ENCODE results near the gene RAD51B.

The RAD51B gene

DNA sequence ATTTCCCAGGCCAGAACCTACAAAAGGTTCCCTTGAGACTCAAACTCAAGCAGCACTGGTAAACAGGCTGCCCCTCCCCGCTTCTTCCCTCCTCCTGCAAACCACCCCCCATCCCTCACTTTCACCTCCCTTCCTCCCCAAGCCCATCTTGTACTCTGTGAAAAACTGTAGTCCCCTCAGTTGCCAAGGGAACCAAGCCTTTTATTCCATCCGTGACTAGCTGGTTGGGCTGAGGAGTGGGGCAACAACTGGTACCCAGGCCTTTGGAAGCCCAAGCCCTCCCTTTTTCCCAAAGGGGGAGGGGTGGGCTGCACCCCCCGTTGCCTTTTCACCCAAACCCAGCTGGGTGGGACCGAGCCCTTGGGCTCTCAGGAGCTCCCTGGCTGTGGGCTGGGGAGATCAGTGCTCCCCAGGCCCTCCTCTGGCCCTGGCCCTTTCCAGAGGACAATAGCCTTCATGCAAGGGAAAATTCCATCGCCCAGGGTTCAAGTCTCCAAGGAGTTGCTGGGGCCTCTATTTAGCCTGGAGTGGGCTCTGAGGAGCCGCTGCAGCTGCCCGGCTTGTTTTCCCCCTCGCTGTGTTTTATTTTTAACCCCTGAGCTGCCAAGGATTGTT lies 911.3 kb downstream of the RAD51B start:
- TF ChIP-seq, protein P1, sequence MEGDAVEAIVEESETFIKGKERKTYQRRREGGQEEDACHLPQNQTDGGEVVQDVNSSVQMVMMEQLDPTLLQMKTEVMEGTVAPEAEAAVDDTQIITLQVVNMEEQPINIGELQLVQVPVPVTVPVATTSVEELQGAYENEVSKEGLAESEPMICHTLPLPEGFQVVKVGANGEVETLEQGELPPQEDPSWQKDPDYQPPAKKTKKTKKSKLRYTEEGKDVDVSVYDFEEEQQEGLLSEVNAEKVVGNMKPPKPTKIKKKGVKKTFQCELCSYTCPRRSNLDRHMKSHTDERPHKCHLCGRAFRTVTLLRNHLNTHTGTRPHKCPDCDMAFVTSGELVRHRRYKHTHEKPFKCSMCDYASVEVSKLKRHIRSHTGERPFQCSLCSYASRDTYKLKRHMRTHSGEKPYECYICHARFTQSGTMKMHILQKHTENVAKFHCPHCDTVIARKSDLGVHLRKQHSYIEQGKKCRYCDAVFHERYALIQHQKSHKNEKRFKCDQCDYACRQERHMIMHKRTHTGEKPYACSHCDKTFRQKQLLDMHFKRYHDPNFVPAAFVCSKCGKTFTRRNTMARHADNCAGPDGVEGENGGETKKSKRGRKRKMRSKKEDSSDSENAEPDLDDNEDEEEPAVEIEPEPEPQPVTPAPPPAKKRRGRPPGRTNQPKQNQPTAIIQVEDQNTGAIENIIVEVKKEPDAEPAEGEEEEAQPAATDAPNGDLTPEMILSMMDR (IDR thresholded peaks at IDR 0.05; ENCODE audit: insufficient read depth, low read length, poor library complexity, severe bottlenecking): no peak
- no peak for DNase-seq (ENCODE audit: extremely low read depth, insufficient read length)
- no peaks in the 10 kb centered on the region for H3K27me3 ChIP-seq (replicated peaks; ENCODE audit: control insufficient read depth, insufficient read depth, low read length)
- no peak overlapping the region for H3K4me3 ChIP-seq (replicated peaks; ENCODE audit: low read depth, low read length)
- H3K36me3 ChIP-seq (ENCODE audit: control insufficient read depth, insufficient read depth, low read length): no peaks in the 10 kb centered on the region

DNA sequence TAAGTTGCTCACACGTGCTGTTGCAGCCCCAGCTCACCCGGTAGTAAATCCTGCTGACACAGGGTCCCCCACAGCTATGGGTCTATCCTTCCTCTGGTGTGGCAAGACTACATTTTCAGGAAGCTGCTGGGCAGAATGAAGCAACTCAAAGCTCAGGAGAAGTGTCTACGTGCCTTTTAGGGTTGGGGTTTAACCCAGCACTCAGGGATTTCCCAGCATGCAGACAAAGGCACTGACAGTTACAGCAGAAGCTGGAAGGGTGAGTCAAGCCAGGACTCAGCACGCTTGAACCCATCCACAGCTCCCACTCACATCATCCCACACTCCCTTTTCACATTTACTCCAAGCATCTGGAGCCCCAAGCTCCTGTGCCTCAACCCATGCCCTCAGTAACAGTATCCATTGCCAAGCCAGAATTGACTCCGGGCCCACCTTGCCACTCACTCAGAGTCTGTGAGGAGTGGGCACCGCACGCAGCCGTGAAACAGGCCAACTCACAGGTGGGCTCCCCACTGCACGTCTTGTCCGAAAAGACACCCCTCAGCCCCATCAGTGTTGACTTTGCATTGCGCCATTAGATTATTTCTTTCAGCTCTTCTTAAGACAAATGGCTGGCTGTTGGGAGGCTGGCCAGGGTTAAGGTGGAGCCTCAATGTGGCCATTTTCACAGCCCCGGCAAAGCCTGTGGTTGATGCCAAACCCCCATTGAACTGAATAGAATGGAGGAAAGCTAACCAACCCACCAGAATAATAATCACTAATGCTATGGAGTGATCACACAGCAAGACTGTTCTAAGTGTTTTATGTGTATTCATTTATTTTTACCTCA lies 913.7 kb downstream of the RAD51B start:
- no peaks in the 10 kb centered on the region for H3K36me3 ChIP-seq (ENCODE audit: control insufficient read depth, insufficient read depth, low read length)
- H3K4me3 ChIP-seq (replicated peaks; ENCODE audit: low read depth, low read length): no peak overlapping the region
- H3K27me3 ChIP-seq (replicated peaks; ENCODE audit: control insufficient read depth, insufficient read depth, low read length): no peaks in the 10 kb centered on the region
- no peak for DNase-seq (ENCODE audit: extremely low read depth, insufficient read length)
- TF ChIP-seq, protein P1 (IDR thresholded peaks at IDR 0.05; ENCODE audit: insufficient read depth, low read length, poor library complexity, severe bottlenecking): no peak

DNA sequence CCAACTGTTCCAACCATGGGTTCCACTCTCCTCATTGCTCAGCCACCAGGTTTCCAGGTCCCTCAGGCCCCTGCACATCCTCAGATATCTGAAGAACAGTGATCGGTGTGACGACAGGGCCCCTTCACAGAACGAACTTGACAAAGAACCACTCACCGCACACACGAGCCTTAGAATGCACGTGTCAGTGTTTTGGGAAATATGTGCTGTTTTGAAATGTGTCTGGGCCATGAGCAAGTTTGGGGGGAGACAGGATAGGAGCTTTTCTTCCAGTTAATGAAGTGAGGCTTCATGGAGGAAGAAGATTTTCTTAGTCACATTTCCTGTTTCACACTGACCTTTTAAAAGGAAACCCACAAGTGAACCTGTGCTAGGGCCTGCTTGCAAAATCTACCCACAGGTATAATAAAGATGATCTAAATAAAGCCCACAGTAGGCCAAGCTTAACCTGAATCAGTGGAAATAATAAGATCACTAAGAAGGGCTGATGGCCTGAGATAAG lies 914.7 kb downstream of the RAD51B start:
- Histone ChIP-seq H3K36me3 (ENCODE audit: control insufficient read depth, insufficient read depth, low read length) (no peaks in the 10 kb centered on the region), H3K27me3 (replicated peaks; ENCODE audit: control insufficient read depth, insufficient read depth, low read length) (no peaks in the 10 kb centered on the region), H3K4me3 (replicated peaks; ENCODE audit: low read depth, low read length) (no peak overlapping the region)
- peak; percentile 48 for DNase-seq (ENCODE audit: extremely low read depth, insufficient read length)
- TF ChIP-seq, protein P1 (IDR thresholded peaks at IDR 0.05; ENCODE audit: insufficient read depth, low read length, poor library complexity, severe bottlenecking): no peak

DNA sequence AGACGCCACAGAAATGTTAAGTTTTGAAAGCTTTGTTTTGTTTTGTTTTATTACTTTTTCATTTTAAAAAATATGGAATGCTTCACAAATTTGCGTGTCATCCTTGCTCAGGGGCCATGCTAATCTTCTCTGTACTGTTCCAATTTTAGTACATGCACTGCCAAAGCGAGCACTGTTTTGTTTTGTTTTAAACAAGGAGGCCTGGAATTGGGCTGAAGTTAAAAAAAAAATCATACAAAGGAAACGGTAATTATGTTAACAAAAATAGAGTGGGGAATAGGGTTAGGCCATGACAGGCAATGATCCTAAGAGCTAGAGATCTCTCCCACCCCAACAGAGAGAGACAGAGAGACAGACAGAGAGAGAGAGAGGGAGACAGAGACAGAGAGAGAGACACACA lies 916.3 kb downstream of the RAD51B start:
- TF ChIP-seq, protein P1 (IDR thresholded peaks at IDR 0.05; ENCODE audit: insufficient read depth, low read length, poor library complexity, severe bottlenecking): no peak
- DNase-seq (ENCODE audit: extremely low read depth, insufficient read length): no peak
- H3K4me3 ChIP-seq (replicated peaks; ENCODE audit: low read depth, low read length): no peak overlapping the region
- no peaks in the 10 kb centered on the region for H3K36me3 ChIP-seq (ENCODE audit: control insufficient read depth, insufficient read depth, low read length)
- no peaks in the 10 kb centered on the region for H3K27me3 ChIP-seq (replicated peaks; ENCODE audit: control insufficient read depth, insufficient read depth, low read length)

DNA sequence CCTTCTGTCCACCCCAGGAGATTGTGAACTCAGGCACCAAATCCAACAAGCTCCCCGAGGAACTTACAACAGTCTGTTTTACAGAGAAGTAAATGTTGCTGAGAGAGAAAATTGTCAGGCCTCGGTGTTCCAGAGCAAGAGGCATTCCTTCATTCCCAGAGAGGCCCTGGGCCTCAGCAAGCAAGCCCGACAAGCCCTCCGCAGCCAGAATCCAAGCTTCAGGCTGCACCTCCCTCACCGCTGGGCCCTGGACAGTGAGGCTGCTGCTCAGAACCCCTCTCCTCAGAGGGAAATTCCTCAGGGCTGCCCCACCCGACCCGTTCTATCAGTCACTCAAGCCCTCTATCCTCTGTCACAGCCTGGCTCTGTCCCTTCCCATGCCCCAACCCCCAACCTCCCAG lies 916.9 kb downstream of the RAD51B start:
- TF ChIP-seq, protein P1 (IDR thresholded peaks at IDR 0.05; ENCODE audit: insufficient read depth, low read length, poor library complexity, severe bottlenecking): no peak
- Histone ChIP-seq H3K27me3 (replicated peaks; ENCODE audit: control insufficient read depth, insufficient read depth, low read length) (no peaks in the 10 kb centered on the region), H3K36me3 (ENCODE audit: control insufficient read depth, insufficient read depth, low read length) (no peaks in the 10 kb centered on the region), H3K4me3 (replicated peaks; ENCODE audit: low read depth, low read length) (no peak overlapping the region)
- no peak for DNase-seq (ENCODE audit: extremely low read depth, insufficient read length)
